WTC11 (cell line): ENCODE measurements around the gene GATAD2A.

Source experiments
- SP1 ChIP-seq: sonication (generic); formaldehyde crosslinking; conservative IDR thresholded peaks from 2 replicates; pipeline ENCODE4 v1.8.1; 2022; ENCODE audit warnings: missing genetic modification reagents
- TF ChIP-seq, protein P1 (sequence below): fragments of 200-600 bp; IDR thresholded peaks from 2 replicates; pipeline ENCODE4 v1.8.0; 2022; ENCODE audit warnings: antibody characterized with exemption

DNA sequence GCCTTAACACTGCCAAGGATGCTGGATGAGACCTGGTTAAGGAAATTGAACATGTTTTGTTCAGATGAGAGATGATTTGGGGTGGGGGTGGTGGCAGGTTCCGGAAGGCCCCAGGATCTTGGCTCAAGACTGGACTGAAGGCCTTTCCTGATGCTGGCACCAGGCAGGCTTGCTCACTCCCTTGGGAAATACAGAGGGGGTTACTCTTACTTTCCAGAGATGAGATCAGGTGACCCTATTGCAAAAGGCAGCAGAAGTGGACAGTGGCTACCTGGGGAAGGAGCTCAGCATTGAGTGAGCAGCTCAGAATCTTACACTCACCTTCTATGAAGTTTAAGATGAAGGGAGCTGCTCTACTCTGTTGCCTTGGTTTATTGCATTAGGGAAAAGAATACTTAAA is 10.8 kb downstream of the GATAD2A start:
- TF ChIP-seq, protein P1, sequence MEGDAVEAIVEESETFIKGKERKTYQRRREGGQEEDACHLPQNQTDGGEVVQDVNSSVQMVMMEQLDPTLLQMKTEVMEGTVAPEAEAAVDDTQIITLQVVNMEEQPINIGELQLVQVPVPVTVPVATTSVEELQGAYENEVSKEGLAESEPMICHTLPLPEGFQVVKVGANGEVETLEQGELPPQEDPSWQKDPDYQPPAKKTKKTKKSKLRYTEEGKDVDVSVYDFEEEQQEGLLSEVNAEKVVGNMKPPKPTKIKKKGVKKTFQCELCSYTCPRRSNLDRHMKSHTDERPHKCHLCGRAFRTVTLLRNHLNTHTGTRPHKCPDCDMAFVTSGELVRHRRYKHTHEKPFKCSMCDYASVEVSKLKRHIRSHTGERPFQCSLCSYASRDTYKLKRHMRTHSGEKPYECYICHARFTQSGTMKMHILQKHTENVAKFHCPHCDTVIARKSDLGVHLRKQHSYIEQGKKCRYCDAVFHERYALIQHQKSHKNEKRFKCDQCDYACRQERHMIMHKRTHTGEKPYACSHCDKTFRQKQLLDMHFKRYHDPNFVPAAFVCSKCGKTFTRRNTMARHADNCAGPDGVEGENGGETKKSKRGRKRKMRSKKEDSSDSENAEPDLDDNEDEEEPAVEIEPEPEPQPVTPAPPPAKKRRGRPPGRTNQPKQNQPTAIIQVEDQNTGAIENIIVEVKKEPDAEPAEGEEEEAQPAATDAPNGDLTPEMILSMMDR, result no peak
- TF ChIP-seq SP1 (CRISPR knock-in tag), result no peak
